HepG2 (cell line): ENCODE results near the gene MYO5B. TPM values are rescaled to one million over a fixed set of nuclear protein-coding genes. Genes with fewer than 3 reads are reported as not detected.

Experiments
- GZF1 ChIP-seq: sonication (generic); formaldehyde crosslinking; IDR thresholded peaks from 2 replicates; pipeline ENCODE4 v1.5.1; 2020; ENCODE audit warnings: mild to moderate bottlenecking, missing genetic modification reagents
- HOXA7 ChIP-seq: sonication (generic); formaldehyde crosslinking; IDR thresholded peaks from 2 replicates; pipeline ENCODE4 v1.8.1; 2022; ENCODE audit warnings: mild to moderate bottlenecking, missing genetic modification reagents, moderate library complexity
- ISX ChIP-seq: sonication (generic); formaldehyde crosslinking; conservative IDR thresholded peaks from 2 replicates; pipeline ENCODE4 v1.5.0; 2020; ENCODE audit warnings: missing genetic modification reagents
- KLF15 ChIP-seq: sonication (generic); formaldehyde crosslinking; IDR thresholded peaks from 2 replicates; pipeline ENCODE4 v1.8.1; 2023; ENCODE audit warnings: borderline replicate concordance, mild to moderate bottlenecking, inconsistent platforms, missing genetic modification reagents, mixed read lengths
- NAIF1 ChIP-seq: sonication (generic); formaldehyde crosslinking; IDR thresholded peaks from 2 replicates; pipeline ENCODE4 v1.5.0; 2020; ENCODE audit warnings: mild to moderate bottlenecking, missing genetic modification reagents, borderline replicate concordance
- PAWR ChIP-seq: sonication (generic); formaldehyde crosslinking; IDR thresholded peaks from 2 replicates; pipeline ENCODE4 v1.4.0; 2020; ENCODE audit warnings: missing genetic modification reagents, mild to moderate bottlenecking, borderline replicate concordance
- SP4 ChIP-seq: sonication (generic); formaldehyde crosslinking; IDR thresholded peaks from 2 replicates; pipeline ENCODE4 v1.8.1; 2023; ENCODE audit warnings: mild to moderate bottlenecking, missing genetic modification reagents
- SRSF9 ChIP-seq: fragments of 200-400 bp; formaldehyde crosslinking; IDR thresholded peaks from 2 replicates; pipeline ENCODE4 v1.6.1; 2018; ENCODE audit warnings: borderline replicate concordance, mild to moderate bottlenecking, low read depth, low read length; ENCODE audit not compliant: insufficient read depth, poor library complexity, severe bottlenecking
- TRIM24 ChIP-seq: sonication (generic); formaldehyde crosslinking; IDR thresholded peaks from 2 replicates; pipeline ENCODE4 v1.8.0; 2022; ENCODE audit warnings: mild to moderate bottlenecking, missing genetic modification reagents
- ZBTB8A ChIP-seq: sonication (generic); formaldehyde crosslinking; IDR thresholded peaks from 2 replicates; pipeline ENCODE4 v1.4.0; 2020; ENCODE audit warnings: mild to moderate bottlenecking, low read depth, missing genetic modification reagents, borderline replicate concordance
- ZNF343 ChIP-seq: sonication (generic); formaldehyde crosslinking; IDR thresholded peaks from 2 replicates; pipeline ENCODE4 v1.4.0; 2020; ENCODE audit warnings: mild to moderate bottlenecking, missing genetic modification reagents
- ZNF790 ChIP-seq: sonication (generic); formaldehyde crosslinking; IDR thresholded peaks from 2 replicates; pipeline ENCODE4 v1.8.0; 2022; ENCODE audit warnings: missing genetic modification reagents, mild to moderate bottlenecking, borderline replicate concordance
- polyA plus RNA-seq, 8 experiments: library from polyadenylated mRNA; depleted of rRNA in 3 of 8; stranded (reverse) in 7 of 8; unstranded in 1 of 8; fragments of >200 nt; fragmentation: Illumina TruSeq in 4 of 8; extraction: Trizol in 4 of 8; gene quantifications; 2 replicates each; pipeline versions ENCODE4 v1.2.1 to v1.2.3, GENCODE V29; 2011 to 2016; ENCODE audit warnings: low read depth in 4 of 8, missing spikeins in 1 of 8, mixed read lengths in 1 of 8; ENCODE audit not compliant: insufficient read depth in 1 of 8
- total RNA-seq, 5 experiments: library from RNA; depleted of rRNA; stranded (reverse); fragments of >200 nt; fragmentation: Illumina TruSeq; extraction: Trizol; gene quantifications; 2 replicates each; pipeline ENCODE4 v1.2.3, GENCODE V29; 2016; ENCODE audit warnings: low read depth in 1 of 5
- TF ChIP-seq, protein P1 (sequence below): IDR thresholded peaks from 2 replicates; pipeline ENCODE4 v1.6.1; 2016; ENCODE audit warnings: missing biosample characterization, missing genetic modification reagents, low read depth
- TF ChIP-seq, protein P2 (sequence below): IDR thresholded peaks from 2 replicates; pipeline ENCODE4 v1.6.1; 2016; ENCODE audit warnings: mild to moderate bottlenecking, missing biosample characterization, missing genetic modification reagents
- TF ChIP-seq, protein P3 (sequence below): IDR thresholded peaks from 2 replicates; pipeline ENCODE4 v1.6.1; 2016
- TF ChIP-seq, protein P4 (sequence below), 2 experiments: fragments of 450-650 bp in 1 of 2; sonication (generic) in 1 of 2; formaldehyde crosslinking; IDR thresholded peaks; 2 replicates each; pipeline versions ENCODE4 v1.5.0 to v1.8.0; 2020 to 2022; ENCODE audit warnings: mild to moderate bottlenecking in 1 of 2, missing genetic modification reagents in 1 of 2

MYO5B gene
- total and polyA plus RNA-seq, 2 of the 13 experiments (the other 11 are each of a cell fraction or from before 2014, with no cell fraction given) = 13.1 to 24.0 TPM

DNA sequence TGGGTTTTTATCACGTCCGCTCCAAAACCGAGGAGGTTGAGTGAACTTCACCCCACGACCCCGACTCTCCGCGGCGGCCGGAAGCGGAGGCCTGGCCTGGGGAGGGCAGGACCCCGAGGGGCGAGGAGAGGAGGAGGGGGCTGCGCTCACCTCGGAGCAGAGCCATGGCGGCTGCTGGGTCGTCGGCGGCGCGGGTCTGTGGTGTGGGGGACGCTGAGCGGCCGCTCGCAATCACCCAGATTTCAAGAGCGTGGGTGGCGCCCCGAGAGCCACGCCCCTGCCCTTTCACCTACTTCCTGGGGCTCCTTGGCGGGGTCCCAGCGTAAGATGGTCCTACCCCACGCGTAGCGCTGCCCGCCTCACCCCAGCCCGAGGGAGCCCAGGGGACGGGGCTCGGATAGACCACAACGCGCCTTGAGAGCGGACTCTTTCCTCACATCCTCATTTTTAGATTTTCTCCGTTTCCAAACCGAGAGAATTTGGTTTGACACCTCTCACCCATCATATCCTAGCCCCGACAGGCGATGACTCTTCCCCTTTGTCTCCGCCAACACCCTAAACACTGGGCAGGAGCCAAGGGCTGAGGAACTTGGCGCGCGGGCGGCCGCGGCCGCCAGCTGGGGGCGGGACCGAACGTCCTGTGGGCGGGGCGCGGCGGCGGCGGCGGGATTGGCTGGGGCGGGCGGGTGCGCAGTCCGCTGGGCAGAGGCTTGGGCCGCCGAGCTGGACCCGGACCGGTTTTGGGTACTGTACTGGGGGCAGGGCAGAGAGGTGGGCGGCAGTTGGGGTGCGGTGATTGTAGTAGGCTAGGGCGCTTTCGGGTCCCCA lies 381.4 kb downstream of the MYO5B start, which contains the start of gene ACAA2 (continued):
- TF ChIP-seq, protein P1, sequence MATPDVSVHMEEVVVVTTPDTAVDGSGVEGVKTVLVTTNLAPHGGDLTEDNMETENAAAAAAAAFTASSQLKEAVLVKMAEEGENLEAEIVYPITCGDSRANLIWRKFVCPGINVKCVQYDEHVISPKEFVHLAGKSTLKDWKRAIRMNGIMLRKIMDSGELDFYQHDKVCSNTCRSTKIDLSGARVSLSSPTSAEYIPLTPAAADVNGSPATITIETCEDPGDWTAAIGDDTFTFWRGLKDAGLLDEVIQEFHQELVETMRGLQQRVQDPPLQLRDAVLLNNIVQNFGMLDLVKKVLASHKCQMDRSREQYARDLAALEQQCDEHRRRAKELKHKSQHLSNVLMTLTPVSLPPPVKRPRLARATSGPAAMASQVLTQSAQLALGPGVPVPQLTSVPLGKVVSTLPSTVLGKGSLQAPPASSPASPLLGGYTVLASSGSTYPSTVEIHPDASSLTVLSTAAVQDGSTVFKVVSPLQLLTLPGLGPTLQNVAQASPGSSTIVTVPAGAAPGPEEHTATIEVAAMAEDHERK (CRISPR knock-in tag) = no peak
- TF ChIP-seq NAIF1 (CRISPR knock-in tag) (peak; percentile 43), SRSF9 (no peak), SP4 (no peak), HOXA7 (CRISPR knock-in tag) (no peak), ISX (no peak), ZNF343 (CRISPR knock-in tag) (no peak), PAWR (CRISPR knock-in tag) (no peak), ZNF790 (peak; percentile 18; the same call in 1 of the 2 replicates), TRIM24 (no peak), KLF15 (CRISPR knock-in tag) (0 out of 2 replicates have a peak, but pooled peaks have one; percentile 67), ZBTB8A (CRISPR knock-in tag) (0 out of 2 replicates have a peak, but pooled peaks have one; percentile 44), GZF1 (CRISPR knock-in tag) (no peak)
- TF ChIP-seq, protein P2, sequence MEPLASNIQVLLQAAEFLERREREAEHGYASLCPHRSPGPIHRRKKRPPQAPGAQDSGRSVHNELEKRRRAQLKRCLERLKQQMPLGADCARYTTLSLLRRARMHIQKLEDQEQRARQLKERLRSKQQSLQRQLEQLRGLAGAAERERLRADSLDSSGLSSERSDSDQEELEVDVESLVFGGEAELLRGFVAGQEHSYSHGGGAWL (CRISPR knock-in tag) = peak; percentile 75
- TF ChIP-seq, protein P3, sequence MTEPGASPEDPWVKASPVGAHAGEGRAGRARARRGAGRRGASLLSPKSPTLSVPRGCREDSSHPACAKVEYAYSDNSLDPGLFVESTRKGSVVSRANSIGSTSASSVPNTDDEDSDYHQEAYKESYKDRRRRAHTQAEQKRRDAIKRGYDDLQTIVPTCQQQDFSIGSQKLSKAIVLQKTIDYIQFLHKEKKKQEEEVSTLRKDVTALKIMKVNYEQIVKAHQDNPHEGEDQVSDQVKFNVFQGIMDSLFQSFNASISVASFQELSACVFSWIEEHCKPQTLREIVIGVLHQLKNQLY (CRISPR knock-in tag) = no peak
- TF ChIP-seq, protein P4, sequence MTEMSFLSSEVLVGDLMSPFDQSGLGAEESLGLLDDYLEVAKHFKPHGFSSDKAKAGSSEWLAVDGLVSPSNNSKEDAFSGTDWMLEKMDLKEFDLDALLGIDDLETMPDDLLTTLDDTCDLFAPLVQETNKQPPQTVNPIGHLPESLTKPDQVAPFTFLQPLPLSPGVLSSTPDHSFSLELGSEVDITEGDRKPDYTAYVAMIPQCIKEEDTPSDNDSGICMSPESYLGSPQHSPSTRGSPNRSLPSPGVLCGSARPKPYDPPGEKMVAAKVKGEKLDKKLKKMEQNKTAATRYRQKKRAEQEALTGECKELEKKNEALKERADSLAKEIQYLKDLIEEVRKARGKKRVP (CRISPR knock-in tag; IDR thresholded peaks at IDR 0.05) = no peak
